GM18499 (cell line): ENCODE data around the gene OR1K1.
"Not testable (repeated sequence)": the region's sequence is repeated elsewhere in the genome, so short reads cannot be mapped to it uniquely, and the experiment has no call there.

Source experiments
- ATAC-seq: cut with Tn5 transposase; IDR thresholded peaks from one replicate; pipeline ENCODE4 v1.9.1; 2021; ENCODE audit warnings: moderate number of reproducible peaks; ENCODE audit not compliant: insufficient read depth, unreplicated experiment

OR1K1 gene, protein sequence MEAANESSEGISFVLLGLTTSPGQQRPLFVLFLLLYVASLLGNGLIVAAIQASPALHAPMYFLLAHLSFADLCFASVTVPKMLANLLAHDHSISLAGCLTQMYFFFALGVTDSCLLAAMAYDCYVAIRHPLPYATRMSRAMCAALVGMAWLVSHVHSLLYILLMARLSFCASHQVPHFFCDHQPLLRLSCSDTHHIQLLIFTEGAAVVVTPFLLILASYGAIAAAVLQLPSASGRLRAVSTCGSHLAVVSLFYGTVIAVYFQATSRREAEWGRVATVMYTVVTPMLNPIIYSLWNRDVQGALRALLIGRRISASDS

DNA sequence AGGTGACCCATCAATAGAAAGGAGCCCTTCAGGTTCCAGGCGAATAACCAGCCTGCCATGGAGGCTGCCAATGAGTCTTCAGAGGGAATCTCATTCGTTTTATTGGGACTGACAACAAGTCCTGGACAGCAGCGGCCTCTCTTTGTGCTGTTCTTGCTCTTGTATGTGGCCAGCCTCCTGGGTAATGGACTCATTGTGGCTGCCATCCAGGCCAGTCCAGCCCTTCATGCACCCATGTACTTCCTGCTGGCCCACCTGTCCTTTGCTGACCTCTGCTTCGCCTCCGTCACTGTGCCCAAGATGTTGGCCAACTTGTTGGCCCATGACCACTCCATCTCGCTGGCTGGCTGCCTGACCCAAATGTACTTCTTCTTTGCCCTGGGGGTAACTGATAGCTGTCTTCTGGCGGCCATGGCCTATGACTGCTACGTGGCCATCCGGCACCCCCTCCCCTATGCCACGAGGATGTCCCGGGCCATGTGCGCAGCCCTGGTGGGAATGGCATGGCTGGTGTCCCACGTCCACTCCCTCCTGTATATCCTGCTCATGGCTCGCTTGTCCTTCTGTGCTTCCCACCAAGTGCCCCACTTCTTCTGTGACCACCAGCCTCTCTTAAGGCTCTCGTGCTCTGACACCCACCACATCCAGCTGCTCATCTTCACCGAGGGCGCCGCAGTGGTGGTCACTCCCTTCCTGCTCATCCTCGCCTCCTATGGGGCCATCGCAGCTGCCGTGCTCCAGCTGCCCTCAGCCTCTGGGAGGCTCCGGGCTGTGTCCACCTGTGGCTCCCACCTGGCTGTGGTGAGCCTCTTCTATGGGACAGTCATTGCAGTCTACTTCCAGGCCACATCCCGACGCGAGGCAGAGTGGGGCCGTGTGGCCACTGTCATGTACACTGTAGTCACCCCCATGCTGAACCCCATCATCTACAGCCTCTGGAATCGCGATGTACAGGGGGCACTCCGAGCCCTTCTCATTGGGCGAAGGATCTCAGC, at the start of gene OR1K1:
Gene OR1K1, plus strand, starts transcription at position 58 of the 995 bp plus-strand sequence. Its CDS starts 0 bp downstream, at position 58.
- no peak for ATAC-seq

DNA sequence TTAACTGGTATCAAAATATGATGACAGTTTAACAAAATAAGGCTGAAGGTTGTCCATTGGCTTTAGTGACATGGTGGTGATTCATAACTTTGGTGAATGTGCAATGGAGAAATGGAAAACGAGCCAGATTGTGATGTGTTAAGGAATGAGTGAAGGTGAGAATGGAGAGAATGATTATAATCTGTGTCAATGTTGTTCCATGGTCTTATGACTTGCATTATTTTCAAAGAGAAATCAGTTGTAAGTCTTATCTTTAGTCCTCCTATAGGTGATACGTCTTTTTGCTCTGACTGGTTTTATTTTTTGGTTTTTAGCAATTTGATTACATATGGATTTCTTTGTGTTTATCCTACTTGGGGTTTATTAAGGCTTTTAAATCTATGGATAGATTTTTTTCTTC, 45.1 kb upstream of the OR1K1 start:
- no peak for ATAC-seq

DNA sequence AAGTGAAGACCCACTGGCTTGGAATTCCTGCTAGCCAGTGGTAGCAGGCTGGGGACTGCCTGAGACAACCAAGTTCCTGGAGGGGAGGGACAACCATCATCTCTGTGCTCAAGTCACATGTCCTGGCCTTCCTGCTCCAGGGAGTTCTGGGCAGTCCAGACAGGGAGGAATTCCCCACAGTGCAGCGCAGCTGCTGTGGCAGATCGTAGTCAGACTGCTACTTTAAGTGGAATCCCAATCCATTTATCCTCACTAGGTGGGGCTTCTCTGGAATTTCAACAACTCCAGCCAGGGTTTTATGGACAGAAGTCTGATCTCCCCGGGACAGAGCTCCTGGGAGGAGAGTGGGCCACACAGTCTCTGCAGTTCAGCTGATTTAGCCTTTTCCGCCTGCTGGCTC, 32.1 kb upstream of the OR1K1 start:
- no peak for ATAC-seq

DNA sequence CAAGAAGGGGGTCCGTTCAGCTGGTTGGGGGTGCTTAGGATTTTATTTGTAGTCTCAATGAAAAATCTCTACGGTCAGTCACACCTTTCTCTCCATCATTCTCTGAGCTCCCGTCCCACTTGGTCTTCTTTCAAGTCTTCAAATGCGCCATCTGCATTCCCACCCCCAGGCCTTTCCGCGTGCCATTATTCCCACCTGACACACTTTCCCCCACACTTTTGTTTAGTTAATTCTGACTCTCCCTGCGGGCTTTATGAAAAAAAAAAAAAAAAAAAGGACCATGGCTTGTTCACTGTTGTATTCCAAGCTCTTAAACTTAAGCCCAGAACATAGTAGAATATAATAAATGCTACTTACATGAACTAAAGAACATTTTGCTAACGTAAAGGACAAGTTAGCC, 22.9 kb upstream of the OR1K1 start:
- no peak for ATAC-seq

DNA sequence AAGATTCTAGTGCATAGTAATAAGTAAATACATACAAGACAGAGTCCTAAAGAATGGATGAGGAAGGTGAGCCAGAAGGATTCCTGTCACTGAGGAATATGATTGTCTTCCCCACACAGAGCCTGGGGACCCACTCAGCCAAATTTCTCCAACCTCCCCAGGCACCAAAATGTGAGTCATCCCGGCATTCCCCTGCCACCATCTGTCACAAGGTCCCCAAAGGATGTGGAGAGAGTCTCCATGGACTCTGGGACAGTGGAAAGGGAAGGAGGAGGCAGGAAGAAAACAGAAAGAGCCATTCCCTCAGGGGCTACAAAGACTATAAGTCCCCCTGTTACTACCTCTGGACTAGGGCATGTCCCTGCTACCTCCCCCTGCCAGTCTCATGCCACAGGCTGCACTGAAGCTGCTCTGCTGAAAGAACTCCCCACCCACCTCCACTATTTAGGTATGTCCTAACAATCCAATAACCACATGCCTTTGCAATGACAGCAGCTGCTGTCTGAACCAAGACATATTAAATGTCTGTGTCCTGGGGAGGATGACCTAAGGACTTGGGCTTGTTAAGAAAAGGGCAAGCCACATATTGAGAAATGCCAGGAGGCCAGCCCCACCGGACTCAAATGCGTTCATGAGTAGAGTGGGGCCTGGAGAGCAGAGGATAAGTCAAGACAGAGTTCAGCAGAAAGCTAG, 21.8 kb upstream of the OR1K1 start:
- no peak for ATAC-seq

DNA sequence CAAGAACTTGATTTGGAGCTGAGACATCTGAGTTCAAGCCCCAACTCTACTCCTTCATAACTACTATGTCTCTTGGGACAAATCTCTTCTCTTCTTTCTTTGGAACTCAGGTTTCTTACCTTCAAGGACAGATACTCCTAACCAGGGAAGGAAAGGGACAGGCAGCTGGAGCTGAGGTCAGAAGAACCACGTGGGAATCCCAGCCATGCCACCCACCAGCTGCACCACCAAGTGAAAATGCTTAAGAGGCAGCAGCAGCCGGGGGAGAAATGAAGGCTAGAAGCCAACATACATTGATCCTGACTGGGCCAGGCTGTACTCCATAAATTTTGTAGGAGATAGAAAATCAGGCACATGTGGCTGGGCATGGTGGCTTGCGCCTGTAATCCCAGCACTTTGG, 20.7 kb upstream of the OR1K1 start:
- ATAC-seq, result no peak

DNA sequence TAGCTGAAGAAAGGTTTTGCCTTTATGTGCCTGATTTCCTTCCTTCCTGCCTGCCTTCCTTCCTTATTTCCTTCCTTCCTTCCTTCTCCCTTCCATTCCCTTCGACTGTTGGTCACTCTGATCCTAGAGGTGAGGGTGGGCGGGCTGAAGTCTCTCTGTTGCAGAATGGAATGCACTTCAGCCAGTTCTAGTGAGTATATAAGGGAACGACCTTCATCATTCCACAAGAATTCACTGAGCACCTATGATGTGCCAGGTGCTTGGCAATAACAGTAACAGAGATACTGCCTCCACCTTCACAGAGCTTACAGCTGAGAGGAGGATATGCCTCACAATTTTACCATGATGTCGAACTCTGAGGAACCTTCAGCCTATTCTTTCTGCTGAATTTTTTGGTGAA, 19.9 kb upstream of the OR1K1 start:
- no peak for ATAC-seq

DNA sequence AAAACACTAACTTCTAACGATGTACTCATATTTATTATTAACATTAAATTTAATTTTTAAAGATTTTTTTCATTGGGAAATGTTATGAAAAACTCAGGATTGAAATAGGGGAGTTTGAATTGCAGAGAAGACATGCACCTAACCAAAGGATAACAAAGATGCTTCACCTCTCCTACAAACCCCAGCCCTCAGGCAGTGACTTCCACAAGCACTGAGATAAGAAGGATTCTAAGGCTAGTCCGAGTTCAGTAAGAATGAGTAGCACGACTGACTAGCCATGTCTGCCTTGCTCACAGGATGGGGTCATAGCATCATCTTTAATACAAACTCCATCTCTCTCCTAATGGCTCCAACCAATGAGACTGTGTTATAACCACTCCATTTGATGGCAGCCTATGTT, 18.3 kb upstream of the OR1K1 start:
- no peak for ATAC-seq

DNA sequence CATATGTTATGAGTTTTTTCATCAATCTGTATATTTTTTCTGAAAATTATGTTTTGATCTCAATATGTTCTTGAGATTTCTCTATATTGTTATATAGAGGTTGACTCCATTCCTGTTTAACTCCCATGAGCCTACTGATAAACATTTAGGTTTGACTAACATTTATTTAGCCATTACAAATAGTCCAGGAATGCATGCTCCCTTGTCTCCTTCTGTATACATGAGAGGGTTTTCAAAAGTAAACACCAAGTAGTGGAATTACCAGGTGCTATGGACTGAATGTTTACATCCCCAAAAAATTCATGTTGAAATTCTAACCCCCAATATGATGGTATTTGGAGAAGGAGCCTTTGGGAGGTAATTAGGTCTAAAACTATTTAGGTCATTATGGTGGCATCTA, 14.7 kb upstream of the OR1K1 start:
- ATAC-seq, result no peak

DNA sequence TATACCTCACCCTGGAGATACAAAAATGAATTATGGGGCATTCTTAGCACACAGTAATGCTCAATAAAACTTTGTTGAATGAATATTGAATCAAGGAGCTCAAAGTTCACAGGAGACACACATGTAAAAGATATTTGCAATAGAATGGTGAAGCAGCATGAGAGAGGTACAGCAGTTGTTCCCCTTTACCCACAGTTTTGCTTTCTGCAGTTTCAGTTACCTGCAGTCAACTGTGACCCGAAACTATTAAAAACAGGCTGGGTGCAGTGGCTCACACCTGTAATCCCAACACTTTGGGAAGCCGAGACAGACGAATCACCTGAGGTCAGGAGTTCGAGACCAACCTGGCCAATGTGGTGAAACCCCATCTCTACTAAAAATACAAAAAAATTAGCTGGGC, 13.6 kb upstream of the OR1K1 start:
- ATAC-seq, result no peak

DNA sequence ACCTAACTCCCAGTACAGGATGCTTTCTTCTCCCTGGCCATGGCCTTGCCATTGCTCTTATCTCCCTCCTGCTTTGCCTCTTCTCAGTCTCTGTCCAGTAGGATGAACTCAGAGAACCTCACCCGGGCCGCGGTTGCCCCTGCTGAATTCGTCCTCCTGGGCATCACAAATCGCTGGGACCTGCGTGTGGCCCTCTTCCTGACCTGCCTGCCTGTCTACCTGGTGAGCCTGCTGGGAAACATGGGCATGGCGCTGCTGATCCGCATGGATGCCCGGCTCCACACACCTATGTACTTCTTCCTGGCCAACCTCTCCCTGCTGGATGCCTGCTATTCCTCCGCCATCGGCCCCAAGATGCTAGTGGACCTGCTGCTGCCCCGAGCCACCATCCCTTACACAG, 11.1 kb upstream of the OR1K1 start, which contains the start of gene OR5C1:
Gene OR5C1, plus strand, starts transcription at position 103 of the 400 bp plus-strand sequence. Its CDS starts 0 bp downstream, at position 103.
- no peak for ATAC-seq

DNA sequence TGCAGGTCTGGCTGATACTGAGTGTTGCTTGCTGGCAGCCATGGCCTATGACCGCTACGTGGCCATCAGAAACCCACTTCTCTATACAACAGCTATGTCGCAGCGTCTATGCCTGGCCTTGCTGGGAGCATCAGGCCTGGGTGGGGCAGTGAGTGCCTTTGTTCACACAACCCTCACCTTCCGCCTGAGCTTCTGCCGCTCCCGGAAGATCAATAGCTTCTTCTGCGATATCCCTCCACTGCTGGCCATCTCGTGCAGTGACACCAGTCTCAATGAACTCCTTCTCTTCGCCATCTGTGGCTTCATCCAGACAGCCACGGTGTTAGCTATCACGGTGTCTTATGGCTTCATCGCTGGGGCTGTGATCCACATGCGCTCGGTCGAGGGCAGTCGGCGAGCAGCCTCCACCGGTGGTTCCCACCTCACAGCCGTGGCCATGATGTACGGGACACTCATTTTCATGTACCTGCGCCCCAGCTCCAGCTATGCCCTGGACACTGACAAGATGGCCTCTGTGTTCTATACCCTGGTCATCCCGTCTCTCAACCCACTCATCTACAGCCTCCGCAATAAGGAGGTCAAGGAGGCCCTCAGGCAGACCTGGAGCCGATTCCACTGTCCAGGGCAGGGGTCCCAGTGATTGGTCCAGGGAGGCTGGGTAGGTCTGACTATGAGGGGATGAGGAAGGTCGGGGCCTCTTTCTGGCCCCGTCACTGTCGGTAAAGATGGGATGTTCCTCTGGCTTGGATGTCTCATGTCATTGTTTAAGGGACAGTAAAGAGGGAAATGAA, 10.5 kb upstream of the OR1K1 start:
- ATAC-seq, result no peak

DNA sequence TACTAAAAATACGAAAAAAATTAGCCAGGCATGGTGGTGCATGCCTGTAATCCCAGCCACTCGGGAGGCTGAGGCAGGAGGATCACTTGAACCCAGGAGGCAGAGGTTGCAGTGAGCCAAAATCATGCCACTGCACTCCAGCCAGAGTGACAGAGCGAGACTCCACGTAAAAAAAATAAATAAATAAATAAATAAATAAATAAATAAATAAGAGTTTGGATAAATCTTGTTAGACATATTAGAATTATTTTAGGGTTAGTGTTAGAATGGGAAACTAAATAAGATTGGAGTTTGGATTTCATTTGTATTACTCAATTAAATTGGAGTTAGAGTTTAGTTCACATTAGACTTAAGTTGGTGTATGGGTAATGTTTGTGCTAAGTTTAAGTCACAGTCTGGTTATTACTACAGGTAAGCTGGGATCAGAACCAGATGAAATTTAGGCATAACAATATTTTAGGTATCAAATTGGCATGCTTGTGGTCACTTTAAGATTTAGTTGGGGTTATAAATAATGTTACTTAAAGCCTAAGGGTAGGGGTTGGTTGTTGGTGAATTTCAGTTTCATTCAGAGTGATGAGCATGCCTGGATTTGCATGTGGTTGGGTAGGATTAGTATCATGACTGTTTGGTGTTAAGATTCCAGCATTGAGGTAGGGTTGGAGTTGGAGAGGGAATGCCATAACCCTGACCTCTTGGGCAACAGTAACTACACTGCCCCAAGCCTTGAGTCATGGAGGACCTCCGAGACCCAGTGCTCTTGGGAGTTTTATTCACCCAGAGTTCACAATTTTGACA, 7.9 kb upstream of the OR1K1 start:
- ATAC-seq, result no peak

DNA sequence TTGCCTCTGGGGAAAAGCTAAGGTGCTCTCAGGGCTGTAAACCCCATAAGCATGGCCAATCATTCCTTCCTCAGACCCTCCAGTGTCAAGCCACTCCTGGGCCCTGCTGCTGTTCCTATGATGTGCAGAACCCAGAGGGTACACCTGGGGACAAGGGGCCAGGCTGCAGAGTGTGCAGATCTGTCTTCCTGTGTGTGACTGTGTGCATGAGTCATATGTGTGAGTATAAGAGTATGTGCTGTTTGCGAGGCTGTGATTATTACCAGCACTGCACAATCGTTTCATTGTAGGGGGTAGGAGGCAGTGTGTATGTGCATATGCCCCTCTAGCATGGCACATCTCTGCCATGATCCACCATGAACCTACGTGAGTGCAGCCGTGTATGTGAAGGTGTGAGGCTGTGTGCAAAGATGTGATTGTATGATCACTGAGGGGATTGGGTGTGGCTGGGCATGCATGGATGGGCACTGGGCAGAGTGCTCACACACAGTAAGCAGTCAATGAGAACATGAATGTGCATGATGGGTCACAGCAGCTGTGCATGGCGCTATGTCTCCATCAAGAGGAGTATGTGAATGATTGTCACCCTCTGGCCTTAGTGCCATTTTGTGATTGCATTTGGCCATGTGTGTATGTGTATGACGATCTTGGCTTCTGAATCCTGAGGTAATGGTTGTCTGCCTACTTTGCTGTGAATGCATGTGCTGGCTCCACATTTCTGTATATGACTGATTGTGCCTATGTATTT, 2.4 kb upstream of the OR1K1 start:
- no peak for ATAC-seq

DNA sequence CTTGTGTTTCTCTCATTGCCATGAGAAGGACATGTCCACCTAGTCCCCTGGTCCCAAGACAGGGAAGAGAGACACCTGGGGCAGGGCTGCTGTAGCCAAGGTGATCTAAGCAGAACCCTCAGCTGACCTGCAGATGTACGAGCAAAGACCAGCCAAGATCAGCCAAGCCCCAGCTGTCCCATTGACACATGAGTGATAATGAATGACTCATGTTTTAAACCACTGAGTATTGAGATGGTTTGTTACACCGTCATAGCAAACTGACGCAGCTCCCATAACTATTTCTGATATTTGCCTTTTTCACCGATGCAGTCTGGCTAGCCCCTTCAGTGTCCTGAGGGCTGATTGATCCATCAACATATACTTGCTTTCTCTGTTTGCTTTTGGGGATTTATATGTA, 6.7 kb downstream of the OR1K1 start:
- ATAC-seq, result no peak

DNA sequence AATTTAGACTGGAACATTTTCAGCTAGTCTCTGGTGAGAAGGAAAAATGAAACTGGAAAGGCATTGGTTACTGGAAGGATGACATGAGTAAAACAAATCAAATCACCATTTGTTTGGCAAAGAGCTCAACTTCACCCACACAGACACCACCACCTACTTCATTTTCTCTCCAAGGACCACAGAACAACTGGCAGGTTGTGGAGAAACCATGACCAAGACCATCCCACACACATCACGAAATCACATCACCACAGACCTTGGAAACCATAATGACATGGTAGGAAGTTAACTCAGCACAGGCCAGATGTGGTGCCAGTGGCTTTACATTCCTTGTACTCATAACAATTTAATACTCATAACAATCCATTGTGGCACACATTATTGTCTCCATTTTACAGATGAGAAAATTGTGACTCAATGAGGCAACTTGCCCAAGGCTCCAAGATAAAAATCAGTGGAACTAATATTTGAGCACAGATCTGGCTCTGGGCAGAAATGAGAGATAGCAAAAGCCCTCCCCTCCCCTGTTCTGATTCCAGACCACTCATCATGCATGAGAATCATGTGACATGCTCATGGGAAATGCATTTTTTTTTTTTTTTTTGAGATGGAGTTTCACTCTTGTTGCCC, 7.5 kb downstream of the OR1K1 start:
- no peak for ATAC-seq

DNA sequence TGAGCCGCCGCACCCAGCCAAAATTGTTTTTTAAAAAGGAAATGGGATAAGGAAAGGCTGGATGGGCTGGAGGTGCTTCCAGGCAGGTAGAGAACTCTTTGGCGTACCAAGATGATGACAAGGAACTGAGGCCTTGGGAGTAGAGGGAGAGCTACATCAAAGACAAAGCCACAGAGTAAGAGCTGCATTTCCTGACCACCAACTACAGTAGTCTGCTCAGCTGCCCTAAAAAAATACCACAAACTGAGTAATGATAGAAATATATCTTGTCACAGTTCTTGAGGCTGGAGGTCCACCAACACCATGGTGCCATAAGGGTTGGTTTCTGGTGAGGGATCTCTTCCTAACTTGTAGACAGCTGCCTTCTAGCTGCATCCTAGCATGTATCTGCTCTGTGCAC, 8.2 kb downstream of the OR1K1 start:
- ATAC-seq, result no peak

DNA sequence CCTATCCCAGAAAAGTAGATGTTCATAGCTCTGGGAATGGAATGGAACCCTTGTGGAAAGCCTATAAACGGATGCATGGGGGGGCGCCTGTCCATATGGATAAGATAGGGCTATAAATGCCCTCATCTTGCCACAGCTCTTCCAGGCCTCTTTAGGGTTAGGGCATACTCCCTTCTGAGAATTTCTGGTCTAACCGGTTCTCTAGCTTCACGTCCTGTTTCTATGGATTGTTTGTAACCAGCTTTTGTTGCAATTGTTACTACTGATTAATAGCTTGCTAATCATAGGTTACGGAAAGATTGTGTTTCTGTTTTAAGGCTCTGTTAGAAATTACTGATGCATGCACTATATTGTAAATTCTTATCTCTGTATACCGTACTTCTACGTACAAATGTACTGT, 9.3 kb downstream of the OR1K1 start:
- not testable (repeated sequence) for ATAC-seq
